HL-60 (cell line): Measurements from ENCODE around the gene CEP72.

Experiments used
- CTCF ChIP-seq: IDR thresholded peaks from one replicate; pipeline ENCODE4 v1.5.1; 2011; ENCODE audit warnings: low read length, control low read depth, inconsistent platforms; ENCODE audit not compliant: insufficient read depth
- GABPA ChIP-seq: IDR thresholded peaks from 2 replicates; pipeline ENCODE4 v1.6.1; 2012; ENCODE audit warnings: low read depth
- POLR2AphosphoS5 ChIP-seq: IDR thresholded peaks from 2 replicates; pipeline ENCODE4 v1.6.1; 2012; ENCODE audit warnings: low read depth
- REST ChIP-seq: IDR thresholded peaks from 2 replicates; pipeline ENCODE4 v1.6.1; 2012; ENCODE audit warnings: low read depth; ENCODE audit not compliant: insufficient replicate concordance

- TF ChIP-seq CTCF = no peak
- TF ChIP-seq POLR2AphosphoS5 = no peak
- no peak for TF ChIP-seq GABPA
- no peak for TF ChIP-seq REST
Measured at GRCh38 chr5:665541-665955, 53.4 kb downstream of the CEP72 start.
